RWPE1 (cell line): ENCODE measurements around the gene NADSYN1.

Experiments used
- CTCF ChIA-PET: fragments of 350-600 bp; sonication (Branson Sonifier 250); formaldehyde crosslinking; extraction: SDS; loops from one replicate; lab custom pipeline; 2021; lab: Yijun Ruan, JAX
- POLR2A ChIA-PET: fragments of 400-600 bp; formaldehyde crosslinking; extraction: SDS; loops from one replicate; lab custom pipeline; 2020; ENCODE audit warnings: antibody characterized with exemption; ENCODE audit not compliant: low non-redundant PET; lab: Yijun Ruan, JAX
- DNase-seq: peaks from one replicate; pipeline ENCODE4 v3.0.0; 2012; ENCODE audit warnings: low spot score
- H3K27ac ChIP-seq: fragments of 450-650 bp; 2 replicates; pipeline ENCODE4 v1.5.1; 2017
- CTCF ChIP-seq: fragments of 450-650 bp; conservative IDR thresholded peaks from 2 replicates; pipeline ENCODE4 v1.5.1; 2017; ENCODE audit warnings: low read depth, mild to moderate bottlenecking

Gene NADSYN1

GRCh38 chr11:71436861-71437260 lies 16.1 kb upstream of the NADSYN1 start:
- no peak for TF ChIP-seq CTCF
- DNase-seq: no peak
- peak overlapping the region; percentile 37; the same call in 1 of the 2 replicates for H3K27ac ChIP-seq
- CTCF ChIA-PET: interaction anchor here (0.7 kb wide), 1 partner anchor 10 kb away, joined by 4 read pairs; no protein-coding TSS in a partner anchor
- POLR2A ChIA-PET: no interaction called here

GRCh38 chr11:71437399-71437798 lies 15.6 kb upstream of the NADSYN1 start:
- ChIA-PET POLR2A (no interaction called here), CTCF (interaction anchor here (0.7 kb wide), 1 partner anchor 11 kb away, joined by 4 read pairs; no protein-coding TSS in a partner anchor)
- DNase-seq: no peak
- H3K27ac ChIP-seq: peak overlapping the region; percentile 37; the same call in 1 of the 2 replicates
- TF ChIP-seq CTCF: no peak

GRCh38 chr11:71437879-71438278 lies 15.1 kb upstream of the NADSYN1 start:
- POLR2A ChIA-PET: no interaction called here
- CTCF ChIA-PET: interaction anchor here (0.7 to 0.8 kb wide), 2 partner anchors 11 to 46 kb away, joined by 3 to 4 read pairs; no protein-coding TSS in a partner anchor
- no peak for DNase-seq
- H3K27ac ChIP-seq: peak overlapping the region; percentile 37; the same call in 1 of the 2 replicates
- TF ChIP-seq CTCF: no peak

GRCh38 chr11:71438650-71439049 lies 14.4 kb upstream of the NADSYN1 start:
- ChIA-PET POLR2A (no interaction called here), CTCF (no interaction called here)
- DNase-seq: no peak
- H3K27ac ChIP-seq: no peak overlapping the region; the same call in none of the 2 replicates
- no peak for TF ChIP-seq CTCF

GRCh38 chr11:71440021-71440755 lies 12.8 kb upstream of the NADSYN1 start:
- no peak for DNase-seq
- H3K27ac ChIP-seq: no peak overlapping the region
- POLR2A ChIA-PET: no interaction called here
- CTCF ChIA-PET: interaction anchor here (0.7 kb wide), 1 partner anchor 49 kb away, joined by 4 read pairs; no protein-coding TSS in a partner anchor
- TF ChIP-seq CTCF: no peak

GRCh38 chr11:71441251-71441650 lies 11.8 kb upstream of the NADSYN1 start:
- no peak for TF ChIP-seq CTCF
- DNase-seq: no peak
- no peak overlapping the region for H3K27ac ChIP-seq
- CTCF ChIA-PET: interaction anchor here (0.6 to 0.7 kb wide), 2 partner anchors 177 to 382 kb away, joined by 3 to 6 read pairs; no protein-coding TSS in a partner anchor
- POLR2A ChIA-PET: no interaction called here
